ENCODE data around the gene ZNF286A.
"Not testable (repeated sequence)": the region's sequence is repeated elsewhere in the genome, so short reads cannot be mapped to it uniquely, and the experiment has no call there.

The ZNF286A gene

DNA sequence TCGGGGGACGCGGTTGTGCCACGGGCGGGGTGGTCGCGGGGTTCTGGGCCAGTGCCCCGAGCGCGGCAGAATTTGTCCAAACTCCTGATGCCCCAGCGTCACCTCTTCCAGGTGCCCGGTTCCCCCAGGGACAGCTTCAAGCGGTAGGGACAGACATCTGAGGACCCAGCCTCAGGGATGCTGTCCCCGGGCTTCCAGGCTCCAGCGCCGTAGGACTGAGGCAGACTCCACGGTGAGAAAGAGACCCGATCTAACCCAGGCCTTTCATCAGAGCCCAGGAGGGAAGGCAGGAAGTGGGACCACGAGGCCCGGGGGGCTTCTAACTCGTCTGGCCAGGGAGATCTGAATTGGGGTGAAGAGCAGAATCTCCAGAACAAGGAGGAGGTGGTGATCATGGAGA lies 385 bp downstream of the ZNF286A start:
- not testable (repeated sequence) for DNase-seq (ENCODE audit: low read depth in 2 of 2)

DNA sequence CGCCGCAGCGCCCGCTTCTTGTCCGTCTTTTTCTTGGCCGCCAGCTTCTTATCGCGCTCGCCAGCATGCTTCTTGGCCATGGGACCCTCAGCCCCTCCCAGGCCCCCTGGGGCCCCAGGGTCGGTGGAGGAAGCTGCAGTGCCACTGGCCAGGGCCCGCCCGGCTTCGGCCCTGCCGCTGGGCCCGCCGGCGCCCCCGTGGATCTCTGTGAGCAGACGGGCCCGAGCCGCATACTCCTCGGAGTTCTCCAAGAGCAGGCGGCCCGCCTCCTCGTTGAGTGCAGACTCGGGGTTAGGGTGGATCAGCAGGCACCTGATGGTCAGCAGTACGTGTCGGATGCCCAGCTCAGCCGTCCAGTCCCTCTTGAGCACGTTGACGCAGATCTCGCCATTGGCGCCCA lies 4.7 kb downstream of the ZNF286A start:
- not testable (repeated sequence) for DNase-seq (ENCODE audit: low read depth in 2 of 2)

DNA sequence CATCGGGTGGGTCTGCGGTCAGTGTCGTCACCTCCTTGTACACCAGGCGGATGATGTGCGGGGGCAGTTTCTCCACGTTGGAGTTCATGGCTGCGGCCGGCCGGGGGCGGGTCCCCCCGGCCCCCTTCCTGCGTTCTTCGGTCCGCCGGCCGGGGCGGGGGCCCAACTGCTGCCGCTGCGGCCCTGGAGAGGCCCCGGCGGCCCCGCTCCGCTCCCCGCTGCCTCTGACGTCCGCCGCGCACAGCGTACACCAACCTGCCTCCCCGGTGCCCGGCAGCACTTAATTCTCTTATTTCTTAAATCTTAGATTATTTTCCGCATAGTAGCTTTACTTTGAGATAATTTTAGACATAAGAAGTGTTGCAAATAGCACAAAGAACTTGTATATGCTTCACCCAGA lies 5.3 kb downstream of the ZNF286A start:
- not testable (repeated sequence) for DNase-seq (ENCODE audit: low read depth in 2 of 2)

DNA sequence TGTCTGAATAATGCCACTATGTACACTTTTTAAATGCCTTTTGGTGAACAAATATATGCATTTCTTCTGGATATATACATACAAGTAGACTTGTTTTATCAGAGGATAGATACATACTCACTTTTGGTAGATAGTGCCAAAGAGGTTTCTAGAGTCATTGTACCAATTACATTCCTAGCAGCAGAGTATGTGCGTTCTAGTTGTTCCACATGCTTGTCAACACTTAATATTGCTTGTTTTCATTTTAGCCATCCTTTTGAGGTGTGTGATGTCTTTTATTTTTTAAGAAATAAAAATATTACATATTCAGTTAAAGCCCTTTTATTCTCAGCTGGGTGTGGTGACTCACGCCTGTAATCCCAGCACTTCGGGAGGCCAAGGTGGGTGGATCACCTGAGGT lies 9.3 kb downstream of the ZNF286A start:
- DNase-seq (ENCODE audit: low read depth in 2 of 2), result not testable (repeated sequence)

DNA sequence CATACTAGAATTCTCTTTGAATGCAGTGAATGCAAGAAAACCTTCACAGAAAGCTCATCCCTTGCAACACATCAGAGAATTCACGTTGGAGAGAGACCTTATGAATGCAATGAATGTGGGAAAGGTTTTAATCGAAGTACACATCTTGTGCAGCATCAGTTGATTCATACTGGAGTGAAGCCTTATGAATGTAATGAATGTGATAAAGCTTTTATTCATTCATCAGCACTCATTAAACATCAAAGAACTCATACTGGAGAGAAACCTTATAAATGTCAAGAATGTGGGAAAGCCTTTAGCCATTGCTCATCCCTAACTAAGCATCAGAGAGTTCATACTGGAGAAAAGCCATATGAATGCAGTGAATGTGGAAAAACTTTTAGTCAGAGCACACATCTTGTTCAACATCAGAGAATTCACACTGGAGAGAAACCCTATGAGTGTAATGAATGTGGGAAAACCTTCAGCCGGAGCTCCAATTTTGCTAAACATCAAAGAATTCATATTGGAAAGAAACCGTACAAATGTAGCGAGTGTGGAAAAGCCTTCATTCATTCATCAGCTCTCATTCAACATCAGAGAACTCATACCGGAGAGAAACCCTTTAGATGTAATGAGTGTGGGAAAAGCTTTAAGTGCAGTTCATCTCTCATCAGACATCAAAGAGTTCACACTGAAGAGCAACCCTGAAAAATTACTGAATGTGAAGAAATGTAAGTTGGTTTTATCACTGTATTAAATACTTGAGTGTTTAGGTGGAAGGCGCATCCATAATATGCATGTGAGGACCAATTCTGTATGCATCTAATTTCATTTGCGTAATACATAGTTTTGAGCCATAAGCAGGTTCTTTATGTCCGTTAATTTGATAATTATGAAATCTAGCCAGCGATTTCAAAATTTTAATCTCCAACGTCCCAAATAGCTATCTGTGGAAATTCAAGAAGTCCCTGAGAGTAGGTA lies 17.3 kb downstream of the ZNF286A start:
- DNase-seq (ENCODE audit: low read depth in 2 of 2), result not testable (repeated sequence)

DNA sequence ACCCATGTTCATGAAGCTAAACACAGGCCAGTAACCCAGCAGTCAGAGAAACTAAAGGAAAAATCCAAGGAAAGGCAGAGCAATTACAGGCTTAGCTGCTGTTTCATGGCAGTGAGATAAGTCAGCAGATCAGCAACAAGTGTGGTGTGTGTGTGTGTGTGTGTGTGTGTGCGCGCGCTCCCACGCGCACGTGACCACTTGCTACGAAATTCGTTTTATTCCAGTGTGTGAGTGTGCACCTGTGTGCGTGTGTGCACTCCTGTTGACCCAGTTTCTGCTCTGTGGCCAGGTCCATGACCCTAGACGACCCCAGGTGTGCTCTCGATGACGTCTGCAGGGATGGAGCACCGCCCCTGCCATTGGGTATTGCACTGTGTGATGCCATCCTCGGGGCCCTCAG lies 31.0 kb downstream of the ZNF286A start:
- DNase-seq (ENCODE audit: low read depth in 2 of 2), result not testable (repeated sequence)

DNA sequence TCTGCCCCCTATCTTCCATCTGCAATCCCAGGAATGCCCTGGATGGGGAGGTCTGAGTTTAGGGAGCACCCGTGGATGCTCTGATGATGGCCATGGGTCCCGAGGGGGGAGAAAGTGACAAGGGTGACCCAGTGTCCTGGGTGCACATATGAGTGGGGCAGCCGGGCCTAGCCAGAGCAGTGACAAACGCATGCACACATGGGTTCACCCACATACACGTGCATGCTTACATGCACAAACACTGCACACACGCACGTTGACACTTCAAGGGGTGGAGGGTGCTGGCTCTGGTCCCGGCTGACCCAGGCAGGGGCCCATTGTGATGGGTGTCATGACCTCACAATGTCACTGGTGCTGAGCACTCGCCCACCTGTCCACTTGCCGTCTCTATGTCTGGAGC lies 32.3 kb downstream of the ZNF286A start, which contains the start of gene TBC1D26:
Gene TBC1D26, plus strand, starts transcription at position 384 of the 400 bp plus-strand sequence. CDS start 3,066 bp downstream, outside the sequence.
- DNase-seq (ENCODE audit: low read depth in 2 of 2), result not testable (repeated sequence)

DNA sequence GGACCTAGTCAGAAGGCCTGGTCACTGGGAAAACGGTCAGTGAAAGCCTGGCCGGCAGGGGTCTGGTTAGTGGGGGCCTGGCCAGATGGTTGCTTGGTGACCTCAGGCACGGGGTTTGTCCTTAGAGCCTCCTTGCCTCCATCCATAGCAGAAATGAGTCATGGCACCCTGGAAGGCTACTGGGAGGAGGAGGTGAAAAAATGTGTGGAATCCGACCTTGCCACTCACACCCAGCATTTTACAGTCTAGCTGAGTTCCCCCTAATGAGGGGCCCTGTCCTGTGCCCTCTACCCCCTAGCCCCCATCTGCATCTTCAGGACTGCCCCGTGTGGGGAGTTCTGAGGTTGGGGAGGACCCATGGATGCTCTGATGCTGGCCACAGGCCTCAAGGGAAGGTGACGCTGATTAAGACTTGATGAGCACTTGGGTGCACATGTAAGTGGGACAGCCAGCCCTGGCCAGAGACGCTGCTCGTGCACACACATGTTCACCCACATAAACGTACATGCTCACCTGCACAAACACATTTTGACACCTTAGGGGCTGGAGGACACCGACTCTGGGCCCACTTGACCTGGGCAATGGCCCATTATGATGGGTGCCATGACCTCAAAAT lies 33.7 kb downstream of the ZNF286A start:
- DNase-seq (ENCODE audit: low read depth in 2 of 2), result not testable (repeated sequence)

DNA sequence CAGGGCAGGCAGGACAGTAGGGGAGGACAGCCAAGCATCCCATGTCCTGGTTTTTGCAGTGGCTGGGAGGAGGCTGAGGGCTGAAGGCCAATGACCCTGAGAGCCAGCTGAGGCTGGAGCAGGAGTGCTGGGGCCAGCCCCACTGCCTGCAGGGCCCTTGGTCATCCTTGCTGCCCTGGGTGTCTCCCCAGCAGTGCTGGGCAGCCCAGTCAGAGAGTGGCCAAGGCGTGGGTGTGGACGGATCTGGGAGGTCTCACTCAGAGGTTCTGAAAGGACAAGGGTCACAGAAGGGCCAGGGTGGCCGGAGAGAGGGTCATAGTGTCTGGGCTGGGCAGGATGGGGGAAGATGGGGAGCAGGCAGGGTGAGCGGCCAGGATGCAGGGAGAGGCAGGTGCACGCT lies 37.0 kb downstream of the ZNF286A start:
- DNase-seq (ENCODE audit: low read depth in 2 of 2), result not testable (repeated sequence)

DNA sequence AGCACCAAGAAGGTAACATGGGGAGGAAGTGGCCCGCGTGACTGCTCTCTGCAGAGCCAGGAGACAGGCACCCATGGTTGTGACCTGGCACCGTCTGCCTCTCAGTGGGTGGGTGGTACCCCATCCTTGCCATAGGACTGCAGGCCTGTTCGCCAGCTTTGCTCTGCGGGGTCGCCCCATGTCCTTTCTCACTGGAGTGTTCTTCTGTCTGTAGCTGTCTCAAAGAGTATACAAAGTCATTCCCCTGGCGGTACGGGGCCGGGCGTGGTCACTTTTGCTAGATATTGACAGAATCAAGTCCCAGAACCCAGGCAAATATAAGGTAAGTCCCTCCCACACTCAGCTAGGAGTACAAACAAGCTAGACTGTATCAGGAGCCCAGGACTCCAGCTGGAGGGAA lies 38.5 kb downstream of the ZNF286A start:
- DNase-seq (ENCODE audit: low read depth in 2 of 2), result no peak

DNA sequence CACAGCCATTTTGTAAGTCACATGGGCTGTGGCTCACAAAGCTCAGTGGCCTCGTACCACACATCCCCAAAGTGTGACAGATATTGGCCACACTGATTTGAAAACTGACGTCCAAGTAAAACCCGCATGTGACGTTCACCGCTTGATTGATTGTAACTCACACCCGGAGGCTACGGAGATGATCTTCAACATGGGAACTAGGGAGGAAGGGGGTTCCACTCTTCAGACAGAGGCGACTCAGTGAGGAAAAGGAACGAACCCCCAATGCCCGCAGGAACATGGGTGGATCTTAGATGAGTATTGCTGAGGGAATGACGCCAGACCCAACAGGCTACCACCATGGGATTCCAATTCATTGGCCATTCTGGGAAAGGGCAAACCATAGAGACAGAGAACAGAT lies 39.7 kb downstream of the ZNF286A start:
- not testable (repeated sequence) for DNase-seq (ENCODE audit: low read depth in 2 of 2)

DNA sequence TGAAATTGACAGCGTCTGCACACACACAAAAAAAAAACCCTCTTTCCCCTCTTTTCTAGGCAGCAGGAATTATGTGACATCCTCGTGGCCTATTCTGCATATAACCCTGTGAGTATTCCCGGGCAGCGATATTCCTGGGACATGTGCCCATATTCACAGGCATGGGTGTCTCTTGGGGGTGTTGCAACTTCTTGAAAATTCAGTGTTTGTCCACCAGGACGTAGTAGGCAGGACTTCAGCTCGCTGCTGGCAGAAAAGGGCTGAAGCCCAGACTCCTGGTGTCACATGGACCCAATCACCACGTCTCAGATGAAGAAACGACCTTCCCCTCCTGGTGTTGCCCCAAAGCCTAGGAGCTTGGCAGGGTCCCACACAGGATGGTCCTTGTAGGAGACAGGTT lies 40.5 kb downstream of the ZNF286A start:
- not testable (repeated sequence) for DNase-seq (ENCODE audit: low read depth in 2 of 2)

DNA sequence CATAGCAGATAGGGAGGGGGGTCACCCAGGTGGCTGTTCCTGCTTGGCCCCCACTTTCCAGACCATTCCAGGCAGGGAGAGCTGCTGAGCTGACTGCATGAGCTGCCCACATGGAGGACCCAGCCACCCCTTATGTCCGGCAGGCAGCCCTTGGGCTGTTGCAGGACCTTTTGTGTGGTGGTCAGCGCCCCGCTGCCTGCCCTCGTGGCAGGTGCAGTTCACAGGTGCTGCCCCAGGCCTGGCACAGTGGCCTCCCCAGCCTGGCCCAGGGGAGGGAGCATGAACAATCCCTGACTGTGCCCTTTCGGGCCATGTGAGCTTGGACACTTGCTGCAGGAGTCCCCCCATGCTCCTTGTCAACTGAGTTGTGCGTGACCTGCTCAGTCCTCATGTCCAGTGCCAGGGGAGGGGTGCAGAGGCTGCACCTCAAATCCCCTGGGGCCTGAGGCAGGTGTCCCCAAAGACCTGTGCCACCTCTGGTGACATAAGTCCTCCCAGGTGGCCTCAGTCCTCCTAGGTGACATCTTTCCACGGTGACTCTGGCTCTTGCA lies 41.1 kb downstream of the ZNF286A start:
- DNase-seq (ENCODE audit: low read depth in 2 of 2), result no peak

DNA sequence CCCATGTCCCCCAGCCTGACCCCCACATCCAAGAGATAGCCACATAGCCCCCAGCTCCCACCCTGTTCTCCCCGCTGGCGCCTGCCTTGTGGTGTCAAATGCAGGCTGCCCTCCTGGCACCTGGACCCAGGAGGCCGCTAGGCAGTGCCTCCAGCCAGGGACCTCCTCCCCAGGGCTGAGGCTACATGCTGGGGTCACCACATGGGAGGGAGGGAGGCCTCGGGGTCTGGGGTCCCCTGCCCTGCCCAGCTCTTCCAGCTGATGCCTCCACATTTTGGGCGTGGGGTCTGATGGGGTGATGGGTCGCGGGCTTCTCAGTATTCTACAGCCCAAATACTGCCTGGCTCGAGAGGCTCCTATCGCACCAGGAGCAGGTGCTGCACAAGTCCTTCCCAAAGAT lies 42.1 kb downstream of the ZNF286A start:
- DNase-seq (ENCODE audit: low read depth in 2 of 2), result no peak

DNA sequence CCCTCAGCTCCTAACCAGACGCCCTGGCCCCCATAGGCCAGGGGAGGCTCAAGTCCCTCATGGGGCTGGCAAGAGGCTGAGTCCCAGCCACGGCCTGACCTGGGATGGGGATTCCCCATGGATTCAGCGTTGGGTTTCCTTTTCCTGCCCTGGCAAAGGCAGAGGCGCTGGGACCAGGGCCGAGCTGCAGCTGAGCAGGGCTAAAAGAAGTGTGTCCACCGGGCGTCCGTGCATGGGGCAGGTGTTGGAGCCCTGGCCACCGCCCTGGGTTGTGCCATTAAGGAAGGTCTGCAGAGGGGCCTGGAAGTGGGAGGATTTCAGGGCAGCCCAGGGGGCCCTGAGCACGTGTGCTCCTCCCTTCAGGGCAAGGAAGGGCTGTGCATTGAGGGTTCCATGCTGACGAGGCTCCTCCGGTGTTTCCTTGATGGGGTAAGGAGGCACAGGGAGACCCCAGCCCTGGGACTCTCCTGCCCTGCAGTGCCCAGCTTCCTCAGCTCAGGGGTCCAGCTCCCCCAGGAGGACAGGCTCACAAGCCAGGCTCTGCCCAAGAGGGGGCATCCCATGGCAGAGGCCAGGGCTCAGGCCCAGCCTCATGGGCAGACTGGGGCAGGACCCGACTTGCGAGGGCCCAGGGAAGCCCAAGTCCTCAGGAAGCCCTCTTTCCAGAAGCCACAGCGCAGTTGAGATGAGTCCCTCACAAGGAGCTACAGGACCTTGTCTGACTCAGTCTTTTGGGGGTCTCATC lies 42.7 kb downstream of the ZNF286A start:
- no peak for DNase-seq (ENCODE audit: low read depth in 2 of 2)

DNA sequence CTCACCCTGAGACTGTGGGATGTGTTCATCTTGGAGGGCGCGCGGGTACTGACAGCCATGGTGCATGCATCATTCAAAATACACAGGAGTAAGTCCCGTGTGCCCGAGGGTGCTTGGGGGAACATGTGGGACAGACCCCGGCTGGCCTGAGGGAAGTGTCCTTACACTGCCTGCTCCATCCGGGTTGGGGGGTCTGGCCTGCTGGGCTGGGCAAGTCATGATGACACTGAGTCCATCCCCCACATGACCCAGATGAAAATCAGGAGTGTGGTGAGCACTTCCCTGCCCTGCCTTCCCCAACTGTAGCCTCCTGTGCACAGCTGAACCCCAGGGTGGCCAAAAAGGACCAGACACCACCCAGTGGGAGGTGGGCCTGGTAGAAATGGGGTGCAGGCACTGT lies 43.4 kb downstream of the ZNF286A start:
- DNase-seq (ENCODE audit: low read depth in 2 of 2), result no peak

DNA sequence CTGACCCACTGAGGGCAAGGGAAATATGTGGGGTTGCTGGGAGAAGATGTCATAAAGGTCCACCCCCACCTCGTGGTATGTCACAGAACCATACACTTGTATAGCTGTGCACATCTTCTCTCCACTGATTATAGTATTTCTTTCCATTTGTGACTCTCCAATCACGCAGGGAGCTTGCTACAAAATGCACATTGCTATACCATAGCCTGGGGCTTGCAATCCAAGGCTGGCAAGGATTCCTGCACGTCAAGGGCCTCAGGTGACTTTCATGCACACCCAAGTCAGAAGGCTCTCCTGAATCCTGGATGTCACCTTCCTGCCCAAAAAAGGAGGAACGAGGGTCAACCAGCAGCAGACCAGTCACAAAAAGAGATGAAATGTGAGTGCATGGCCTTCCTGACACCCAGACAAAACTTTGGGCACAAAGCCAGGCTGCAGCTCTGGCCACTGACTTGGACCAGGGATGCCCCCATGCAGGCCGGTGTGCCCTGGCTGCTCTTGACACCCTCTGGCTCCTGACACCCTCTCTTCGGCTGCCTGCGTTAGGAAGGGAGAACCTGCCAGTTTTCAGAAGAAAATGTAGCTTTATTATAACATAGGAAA lies 44.6 kb downstream of the ZNF286A start:
- no peak for DNase-seq (ENCODE audit: low read depth in 2 of 2)

DNA sequence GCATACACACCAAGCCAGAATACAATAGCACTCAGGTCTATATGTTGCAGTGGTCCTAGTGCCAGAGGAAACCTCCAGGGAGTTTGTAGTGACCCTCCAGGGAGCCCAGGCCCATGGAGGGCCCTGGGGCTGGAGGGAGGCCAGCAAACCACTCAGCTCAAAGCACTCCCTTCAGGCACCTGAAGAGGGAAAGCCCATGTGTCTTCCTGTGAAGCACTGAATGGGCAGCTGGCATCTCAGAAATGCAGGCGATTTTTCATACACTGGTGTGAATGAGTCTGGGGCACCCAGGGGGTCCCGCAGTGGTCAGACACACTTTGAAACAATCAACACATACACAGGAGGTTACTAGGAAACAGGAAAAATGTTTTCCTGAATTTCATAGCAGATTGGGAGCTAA lies 45.3 kb downstream of the ZNF286A start:
- DNase-seq (ENCODE audit: low read depth in 2 of 2), result no peak

DNA sequence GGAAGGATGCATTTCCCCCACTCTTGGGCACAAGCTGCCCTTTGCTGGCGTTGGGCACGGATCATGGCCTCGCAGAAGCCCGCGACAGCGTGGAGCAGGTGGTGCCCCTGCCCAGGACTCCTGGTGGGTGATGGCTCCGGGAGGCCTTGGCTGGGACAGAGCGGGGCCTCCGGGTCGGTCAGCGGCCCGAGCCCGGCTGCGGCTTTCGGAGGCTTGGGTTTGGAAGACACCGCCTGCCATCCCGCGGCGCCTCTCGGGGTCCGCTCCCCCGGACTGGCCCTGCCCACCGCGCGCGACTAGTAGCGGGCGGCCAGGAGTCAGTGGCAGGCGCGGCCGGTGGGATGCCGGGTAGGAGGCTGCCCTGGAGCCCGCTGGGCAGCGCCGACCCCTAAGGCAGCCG lies 49.9 kb downstream of the ZNF286A start:
- not testable (repeated sequence) for DNase-seq (ENCODE audit: low read depth in 2 of 2)

DNA sequence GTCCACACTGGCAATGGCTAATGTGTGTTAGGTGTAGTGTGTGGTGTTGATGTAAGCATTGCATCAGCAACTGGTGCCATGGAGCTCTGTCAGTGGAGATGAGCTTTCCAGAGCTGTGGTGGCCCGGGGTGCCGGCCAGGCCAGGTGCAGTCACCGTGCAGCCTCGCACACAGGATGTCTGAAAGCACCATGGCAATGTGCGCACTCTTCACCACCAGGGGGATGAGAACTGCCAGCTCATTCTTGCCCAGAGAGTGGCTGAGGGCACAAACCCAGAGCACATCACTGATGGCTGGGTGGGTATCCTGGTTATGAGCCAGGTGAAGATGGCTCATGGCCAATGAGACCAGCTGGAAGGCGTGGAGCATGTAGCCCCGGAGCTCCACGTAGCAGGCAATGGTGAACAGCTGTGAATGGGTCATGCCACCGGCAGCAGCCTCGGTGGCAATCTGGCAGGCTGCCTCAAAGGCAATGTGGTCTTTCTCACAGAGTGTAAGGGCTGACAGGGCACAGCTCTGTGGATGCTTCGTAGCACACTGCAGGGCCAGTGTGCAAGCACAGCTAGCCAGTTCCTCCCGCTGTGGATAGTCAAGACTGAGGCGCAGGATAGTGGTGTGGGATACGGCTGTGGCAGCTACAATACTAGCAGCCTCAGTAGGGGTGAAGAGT lies 69.4 kb downstream of the ZNF286A start:
- DNase-seq (ENCODE audit: low read depth in 2 of 2), result not testable (repeated sequence)
